HG03139 (cell line): ENCODE data around the gene SIN3B.

Experiments
- ATAC-seq: cut with Tn5 transposase; IDR thresholded peaks from one replicate; pipeline ENCODE4 v1.9.1; 2021; ENCODE audit not compliant: unreplicated experiment

SIN3B gene

DNA sequence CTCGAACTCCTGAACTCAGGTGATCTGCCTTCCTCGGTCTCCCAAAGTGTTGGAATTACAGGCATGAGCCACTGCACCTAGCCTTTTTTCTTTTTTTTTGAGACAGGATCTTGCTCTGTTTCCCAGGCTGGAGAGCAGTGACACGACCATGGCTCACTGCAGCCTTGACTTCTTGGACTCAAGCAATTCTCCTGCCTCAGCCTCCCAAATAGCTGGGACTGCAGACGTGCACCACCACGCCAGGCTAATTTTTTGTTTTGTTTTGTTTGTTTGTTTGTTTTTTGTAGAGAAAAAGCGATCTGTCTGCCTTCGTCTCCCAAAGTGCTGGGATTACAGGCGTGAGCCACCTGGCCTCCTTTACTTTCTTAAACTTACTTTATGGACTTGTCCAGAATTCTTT lies 6.5 kb upstream of the SIN3B start:
- no peak for ATAC-seq

DNA sequence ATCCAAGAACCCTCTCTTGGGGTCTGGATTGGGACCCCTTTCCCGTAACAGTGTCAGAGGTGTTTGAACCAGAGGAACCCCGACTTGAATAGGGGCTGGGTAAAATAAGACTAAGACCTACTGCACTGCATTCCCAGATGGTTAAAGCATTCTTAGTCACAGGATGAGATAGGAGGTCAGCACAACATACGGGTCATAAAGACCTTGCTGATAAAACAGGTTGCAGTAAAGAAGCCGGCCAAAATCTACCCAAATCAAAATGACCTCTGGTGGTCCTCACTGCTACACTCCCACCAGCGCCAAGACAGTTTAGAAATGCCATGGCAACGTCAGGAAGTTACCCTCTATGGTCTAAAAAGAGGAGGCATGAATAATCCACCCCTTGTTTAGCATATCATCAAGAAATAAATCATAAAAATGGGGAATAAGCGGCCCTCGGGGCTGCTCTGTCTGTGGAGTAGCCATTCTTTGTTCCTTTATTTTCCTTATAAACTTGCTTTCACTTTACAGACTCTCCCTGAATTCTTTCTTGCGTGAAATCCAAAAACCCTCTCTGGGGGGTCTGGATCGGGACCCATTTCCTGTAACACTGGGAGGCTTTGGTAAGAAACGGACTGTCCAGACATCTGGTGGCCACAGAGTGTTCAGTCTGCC lies 4.4 kb upstream of the SIN3B start:
- no peak for ATAC-seq

DNA sequence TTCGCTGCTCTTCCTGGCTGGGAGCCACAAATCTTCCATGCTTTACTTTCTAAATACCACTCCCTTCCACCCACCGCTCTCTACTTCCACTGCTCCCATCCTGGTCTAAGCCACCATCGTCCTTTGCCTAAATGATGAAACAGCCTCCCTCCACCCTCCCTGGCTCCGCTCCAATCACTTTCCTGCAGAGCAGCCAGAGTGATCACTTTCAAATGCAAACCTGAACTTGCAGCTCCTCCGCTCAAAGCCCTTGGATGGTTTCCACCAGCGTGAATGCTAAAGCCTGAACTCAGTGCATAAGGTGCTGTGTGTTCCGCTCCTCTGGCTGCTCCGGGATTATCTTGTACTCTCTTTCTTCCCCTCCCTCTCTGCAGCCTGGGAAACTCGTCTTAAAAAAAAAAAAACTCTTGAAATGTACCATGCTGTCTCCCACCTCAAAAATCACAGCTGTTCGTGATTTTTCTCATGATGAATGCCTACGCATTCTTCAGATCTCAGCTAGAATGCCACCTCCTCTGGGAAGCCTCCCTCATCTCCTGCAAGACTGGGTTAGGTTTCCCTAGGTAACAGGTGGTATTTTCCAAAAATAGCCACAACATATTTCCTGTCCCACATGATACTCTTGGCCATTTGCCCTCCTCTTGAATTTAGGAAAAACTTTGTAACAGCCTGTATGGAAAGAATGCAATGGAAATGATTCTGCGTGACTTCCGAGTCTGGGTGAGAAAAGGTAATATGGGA lies 3.7 kb upstream of the SIN3B start:
- ATAC-seq = no peak

DNA sequence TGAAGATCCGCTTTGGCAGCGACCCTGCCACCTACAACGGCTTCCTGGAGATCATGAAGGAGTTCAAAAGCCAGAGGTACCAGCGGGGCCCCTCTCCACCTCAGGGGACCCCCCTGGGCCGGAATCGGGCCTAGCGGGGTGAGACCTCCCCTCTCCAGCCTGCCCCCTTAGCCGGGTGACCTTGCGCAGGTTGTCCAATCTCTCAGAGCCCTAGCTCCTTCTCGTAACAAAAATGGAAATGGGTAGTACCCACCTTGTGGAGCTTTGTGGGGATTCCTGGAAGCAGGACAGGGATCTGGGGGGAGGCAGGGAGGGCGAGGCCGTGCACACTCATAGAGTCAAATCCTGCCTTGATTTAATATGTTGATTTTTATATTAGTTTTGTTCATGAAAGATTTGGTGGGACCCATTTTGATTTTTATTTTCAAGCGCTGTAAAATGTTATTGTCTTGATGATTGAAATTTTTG lies 658 bp downstream of the SIN3B start:
- ATAC-seq = no peak

DNA sequence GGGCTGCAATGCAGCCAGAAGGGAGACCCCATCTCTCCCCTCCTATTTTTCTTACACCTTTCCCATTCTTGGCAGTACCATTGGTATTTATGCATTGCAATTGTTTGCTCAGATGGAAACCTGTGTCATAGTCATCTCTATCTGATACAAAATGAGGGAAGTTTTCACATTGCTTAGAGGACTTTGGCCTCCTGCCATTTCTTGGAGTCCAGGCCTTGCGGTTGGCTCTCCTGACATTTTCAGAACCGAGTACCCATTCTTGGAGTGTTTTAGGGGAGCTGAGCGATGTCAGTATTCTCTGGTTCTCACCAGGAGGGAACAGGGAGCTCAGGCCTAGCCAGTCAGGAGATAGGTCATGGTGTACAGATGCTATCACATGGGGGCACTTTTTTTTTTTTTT lies 1.5 kb downstream of the SIN3B start:
- no peak for ATAC-seq

DNA sequence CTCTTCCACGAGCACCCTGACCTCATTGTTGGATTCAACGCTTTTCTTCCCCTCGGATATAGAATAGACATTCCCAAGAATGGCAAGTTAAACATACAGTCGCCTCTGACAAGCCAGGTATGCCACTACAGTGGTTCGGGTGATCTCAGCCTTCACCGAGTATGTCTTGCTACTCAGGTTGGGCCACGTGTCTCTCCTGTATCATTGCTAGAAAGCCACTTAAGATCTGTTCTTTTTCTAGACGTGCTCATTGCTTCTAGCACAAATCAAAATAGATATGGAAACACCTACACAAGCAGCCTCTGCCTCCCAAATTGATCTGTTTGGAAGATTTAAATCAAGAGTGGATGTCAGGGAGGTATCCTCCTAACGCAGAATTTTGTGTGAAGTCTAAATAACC lies 2.3 kb downstream of the SIN3B start:
- ATAC-seq = no peak

DNA sequence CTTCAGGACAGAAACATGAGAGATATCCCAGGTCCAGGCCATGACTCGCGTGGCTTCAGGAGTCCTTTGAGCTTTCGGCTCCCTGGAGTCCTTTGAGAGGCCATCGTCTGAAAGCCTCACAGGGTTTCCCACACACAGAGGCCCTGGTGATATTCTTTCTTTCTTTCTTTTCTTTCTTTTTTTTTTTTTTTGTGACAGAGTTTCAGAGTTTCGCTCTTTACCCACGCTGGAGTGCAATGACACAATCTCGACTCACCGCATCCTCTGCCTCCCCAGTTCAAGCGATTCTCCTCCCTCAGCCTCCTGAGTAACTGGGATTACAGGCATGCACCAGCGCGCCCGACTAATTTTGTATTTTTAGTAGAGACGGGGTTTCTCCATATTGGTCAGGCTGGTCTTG lies 5.5 kb downstream of the SIN3B start:
- no peak for ATAC-seq

DNA sequence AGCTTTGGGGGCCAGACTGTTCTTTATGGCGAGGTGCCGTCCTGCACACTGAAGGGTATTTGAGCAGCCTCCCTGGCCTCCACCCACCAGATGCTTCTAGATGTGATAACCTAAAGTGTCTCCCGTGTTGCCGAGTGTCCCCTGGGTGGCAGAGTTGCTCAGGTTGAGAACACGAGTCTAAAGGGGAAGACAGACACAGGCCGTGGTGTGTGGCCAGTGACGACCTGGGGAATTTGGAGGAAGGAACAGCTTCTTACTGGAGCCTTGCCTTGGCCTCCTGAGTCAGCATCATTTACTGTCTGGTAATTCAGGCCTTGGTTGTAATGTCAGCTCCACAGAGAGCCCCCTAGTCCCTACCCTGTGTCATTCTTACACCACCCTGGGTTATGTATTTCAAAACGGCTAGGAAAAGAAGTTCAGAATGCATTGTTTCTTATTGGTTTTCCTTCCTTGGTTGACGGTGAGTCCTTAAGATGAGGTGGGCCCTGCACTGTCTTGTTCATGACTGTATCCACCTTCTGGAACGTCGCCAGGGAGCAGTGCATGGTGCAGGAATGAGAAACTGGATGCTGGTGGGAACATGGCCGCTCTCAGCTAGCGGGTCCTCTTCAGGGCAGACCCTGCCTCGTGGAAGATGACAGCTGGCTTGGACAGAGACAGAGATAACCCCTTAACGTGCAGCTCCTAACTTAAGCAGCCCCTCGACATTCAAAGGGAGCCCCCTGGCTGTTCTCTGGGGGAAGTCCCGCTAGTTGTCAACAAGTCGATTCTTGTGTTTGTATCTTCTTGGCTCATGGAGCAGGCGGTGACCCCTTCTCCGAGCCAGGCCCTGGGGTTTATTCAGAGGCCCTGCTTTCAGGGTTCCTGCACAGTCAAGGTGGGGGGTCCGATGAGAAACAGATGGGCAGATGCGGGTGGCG lies 7.2 kb downstream of the SIN3B start:
- ATAC-seq = no peak

DNA sequence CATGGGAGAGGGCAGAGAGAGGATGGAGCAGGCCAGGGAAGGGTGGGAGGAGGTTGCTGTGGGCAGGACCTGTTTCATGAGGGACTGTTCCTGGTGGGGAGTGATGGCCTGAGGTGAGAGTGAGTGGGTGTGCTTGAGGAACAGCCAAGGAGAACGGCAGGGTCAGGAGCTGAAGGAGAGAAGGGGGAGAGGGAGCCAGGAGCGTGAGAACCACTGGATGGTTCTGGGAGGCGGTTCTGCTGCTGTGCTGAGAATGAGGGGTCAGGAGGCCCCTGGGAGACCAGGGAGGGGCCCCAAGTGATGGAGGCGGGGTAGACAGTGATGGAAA lies 7.8 kb downstream of the SIN3B start:
- no peak for ATAC-seq

DNA sequence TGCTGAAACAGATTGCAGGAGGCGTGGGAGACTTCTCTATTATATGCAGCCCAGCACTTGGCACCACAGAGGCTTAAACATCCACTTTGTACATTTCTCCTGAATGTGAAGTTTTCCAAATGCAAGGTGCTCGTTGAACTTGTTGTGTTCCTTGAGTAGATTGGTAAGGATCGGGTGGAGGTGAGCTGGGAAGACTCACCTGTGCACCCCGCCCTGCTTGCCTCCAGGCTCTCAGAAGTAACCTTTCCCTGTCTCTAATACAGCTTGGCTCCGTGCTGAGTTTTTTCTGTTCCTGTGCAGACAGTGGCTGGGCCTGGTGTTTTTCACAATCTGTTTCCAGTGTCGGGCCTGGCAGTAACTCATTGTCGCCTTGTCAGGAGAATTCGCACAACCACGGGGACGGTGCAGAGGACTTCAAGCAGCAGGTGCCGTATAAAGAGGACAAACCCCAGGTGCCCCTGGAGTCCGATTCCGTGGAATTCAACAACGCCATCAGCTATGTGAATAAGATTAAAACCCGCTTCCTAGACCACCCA lies 12.3 kb downstream of the SIN3B start:
- ATAC-seq = no peak

DNA sequence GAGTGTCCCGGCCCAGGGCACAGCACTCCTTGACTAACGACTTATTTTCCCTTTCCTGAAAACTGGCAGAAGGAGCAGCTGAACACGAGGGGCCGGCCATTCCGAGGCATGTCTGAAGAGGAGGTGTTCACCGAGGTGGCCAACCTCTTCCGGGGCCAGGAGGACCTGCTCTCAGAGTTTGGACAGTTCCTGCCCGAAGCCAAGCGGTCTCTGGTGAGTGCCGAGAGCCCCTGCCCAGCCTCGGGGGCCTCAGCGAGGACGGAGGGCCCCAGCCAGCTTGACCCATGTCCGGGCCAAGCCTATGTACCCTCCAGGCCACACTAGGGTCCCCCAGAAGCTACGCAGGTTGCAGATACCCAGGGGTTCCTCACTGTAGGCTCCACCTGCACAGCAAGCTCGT lies 17.7 kb downstream of the SIN3B start:
- ATAC-seq = no peak

DNA sequence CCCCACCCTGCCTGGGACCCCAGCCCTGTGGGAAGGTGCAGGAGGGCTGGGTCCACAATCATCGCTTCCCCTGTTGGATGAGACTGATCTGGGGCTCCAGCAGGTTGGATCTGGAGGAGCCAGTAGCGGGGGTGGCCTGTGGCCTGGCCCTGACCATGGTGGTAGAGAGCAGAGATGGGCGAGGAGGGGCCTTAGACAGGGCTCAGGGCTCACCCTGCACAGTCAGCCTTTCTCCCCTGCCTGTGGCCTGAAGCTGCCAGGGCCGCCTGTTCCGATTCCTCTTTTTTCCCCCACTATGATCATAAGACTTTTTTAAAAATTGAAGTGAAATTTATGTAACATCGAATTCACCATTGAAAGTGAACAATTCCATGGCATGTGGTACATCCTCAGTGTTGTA lies 18.2 kb downstream of the SIN3B start:
- no peak for ATAC-seq

DNA sequence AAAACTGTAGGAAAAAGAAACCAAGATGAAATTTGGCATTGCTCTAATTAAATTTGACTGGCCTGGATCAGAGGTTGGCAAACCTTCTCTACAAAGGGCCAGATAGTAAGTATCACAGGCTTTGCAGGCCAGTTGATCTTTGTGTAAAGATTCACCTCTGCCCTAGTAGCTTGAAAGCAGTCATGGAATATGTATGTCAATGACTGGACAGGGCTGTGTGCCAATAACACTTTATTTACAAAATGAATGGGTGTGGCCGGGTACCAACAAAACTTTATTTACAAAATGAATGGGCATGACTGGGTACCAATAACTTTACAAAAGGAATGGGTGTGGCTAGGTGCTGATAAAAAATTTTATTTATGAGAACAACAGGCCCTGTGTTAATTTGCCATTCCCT lies 20.0 kb downstream of the SIN3B start:
- ATAC-seq = no peak

DNA sequence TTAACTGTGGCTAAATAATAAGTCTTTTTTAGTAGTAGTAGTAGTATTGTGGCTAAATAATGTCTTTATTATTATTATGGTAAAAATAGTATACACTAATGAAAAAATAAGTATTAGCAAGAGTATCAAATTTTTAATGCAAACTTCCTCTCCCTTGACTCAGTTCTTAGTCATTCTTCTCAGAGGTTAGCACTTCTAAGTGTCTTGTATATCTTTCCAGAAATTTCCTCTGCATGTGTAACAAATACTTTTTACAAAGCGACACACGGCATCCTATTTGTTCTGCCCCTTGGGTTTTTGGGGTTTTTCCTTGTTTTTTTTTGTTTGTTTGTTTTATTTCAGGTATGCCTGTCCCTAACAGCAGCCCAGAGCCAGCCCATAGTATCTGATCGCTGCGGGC lies 20.9 kb downstream of the SIN3B start:
- ATAC-seq = no peak

DNA sequence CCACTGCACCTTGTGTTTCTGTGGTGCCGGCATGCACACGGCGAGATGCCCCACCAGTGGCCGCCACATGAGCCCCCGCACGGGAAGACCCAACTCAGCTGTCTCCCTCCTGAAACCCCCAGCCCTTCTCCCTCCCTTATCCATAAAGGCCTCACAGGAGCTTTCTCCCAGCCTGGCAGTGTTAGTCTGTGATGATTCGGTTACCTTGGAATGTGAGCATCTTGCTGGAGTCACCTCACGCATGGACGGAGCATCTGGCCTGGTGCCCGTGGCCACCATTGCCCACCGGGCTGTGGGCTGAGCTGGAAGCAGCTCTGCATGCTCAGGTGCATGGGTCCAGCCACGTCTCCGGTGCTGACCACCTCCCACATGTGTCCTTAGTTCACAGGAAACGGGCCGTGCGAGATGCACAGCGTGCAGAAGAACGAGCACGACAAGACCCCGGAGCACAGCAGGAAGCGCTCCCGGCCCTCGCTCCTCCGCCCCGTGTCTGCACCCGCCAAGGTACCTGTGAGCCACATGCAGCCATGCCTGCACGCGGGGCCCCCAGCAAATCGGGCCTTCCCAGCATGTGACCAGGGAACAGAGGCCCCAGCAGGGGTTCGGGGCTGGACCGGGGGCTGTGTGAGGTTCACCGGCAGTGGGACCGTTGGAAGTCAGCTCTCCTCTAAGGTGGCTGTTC lies 22.0 kb downstream of the SIN3B start:
- ATAC-seq = no peak

DNA sequence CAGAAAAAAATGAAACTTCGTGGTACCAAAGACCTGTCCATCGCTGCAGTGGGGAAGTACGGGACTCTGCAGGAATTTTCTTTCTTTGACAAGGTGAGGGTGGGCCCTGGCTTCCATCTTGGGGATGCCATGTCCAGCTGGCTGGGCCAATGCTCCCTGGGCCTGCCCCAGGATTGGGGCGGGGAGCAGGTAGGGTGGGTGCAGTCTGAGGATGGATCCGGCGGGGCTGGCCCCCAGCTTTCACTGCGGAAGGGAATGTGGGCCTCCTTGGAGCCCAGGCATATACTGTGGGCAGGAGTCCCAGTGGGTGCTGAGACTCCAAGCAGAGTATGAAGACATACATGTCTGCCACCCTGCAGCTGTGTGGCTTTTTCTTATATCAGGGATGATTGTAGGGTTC lies 23.9 kb downstream of the SIN3B start:
- ATAC-seq = no peak

DNA sequence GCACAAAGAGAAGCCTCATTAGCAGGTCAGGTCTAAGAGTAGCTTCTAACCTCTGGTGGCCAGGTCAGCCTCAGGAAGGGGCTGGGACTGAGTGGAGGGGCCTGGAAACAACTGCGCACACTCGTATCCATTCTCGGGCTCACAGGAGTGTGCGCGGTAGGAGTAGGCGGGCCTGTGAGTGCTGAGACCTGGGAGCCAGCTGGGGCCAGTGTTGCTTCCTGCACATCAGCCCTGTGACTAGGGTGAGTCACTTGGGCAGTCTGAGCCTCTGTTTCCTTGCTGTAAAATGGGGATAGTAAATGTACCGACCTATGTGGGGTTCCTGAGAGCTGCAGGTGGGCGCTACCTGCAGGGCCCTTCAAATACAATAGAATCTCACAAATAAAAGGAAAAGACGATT lies 26.9 kb downstream of the SIN3B start:
- no peak for ATAC-seq

DNA sequence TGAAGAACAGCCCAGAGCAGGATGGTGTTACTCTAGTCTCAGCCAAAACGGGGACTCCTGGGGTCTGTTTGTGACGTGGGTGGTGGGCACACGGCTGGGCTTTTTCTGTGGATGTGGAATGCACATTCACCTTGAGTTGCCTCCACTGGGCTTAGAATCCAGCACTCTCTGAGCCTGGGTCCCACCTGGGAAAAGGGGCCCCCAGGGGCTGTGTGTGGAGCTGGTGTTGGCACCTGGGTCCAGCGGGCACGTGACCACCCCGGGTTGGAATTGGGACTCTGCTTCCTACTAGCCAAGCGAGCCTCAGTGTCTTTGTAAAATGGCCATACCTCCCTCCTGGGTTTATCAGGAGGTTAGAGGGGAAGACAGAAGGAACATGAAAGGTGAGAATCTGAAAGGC lies 30.4 kb downstream of the SIN3B start:
- no peak for ATAC-seq

DNA sequence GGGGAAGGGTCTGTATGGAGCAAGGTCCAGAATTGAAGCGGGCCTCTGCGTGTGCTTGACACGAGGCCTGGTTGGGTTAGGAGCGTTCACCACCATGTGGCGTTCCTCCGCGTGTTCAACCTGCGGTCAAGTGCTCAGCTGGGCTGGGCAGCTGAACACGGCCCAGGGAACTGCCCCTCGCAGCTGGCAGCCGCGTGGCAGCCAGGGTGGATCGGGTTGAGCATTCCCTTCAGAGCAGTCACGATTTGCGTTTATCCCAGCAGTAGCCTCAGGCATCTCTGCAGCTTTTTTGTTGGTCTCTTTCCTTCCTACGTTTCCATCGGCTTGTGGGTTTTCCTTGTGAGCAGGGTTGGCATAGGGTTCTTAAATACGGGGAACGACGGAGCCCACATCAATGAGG lies 30.9 kb downstream of the SIN3B start:
- no peak for ATAC-seq

DNA sequence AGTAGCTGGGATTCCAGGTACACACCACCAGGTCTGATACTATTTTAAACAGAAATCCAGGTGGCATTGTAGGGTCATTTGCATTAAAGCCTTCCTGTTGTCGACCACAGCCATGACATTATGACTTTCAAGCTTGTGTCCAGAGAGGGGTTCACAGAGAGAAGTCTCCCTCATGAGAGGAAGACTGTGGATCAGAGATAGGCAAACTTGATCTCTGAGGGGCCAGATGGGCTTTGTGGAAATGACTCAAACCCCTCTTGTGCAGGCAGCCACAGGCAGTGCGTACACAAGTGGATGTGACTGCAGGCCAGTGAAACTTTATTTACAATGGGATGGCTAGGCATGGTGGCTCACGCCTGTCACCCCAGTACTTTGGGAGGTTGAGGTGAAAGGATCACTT lies 31.8 kb downstream of the SIN3B start:
- no peak for ATAC-seq

DNA sequence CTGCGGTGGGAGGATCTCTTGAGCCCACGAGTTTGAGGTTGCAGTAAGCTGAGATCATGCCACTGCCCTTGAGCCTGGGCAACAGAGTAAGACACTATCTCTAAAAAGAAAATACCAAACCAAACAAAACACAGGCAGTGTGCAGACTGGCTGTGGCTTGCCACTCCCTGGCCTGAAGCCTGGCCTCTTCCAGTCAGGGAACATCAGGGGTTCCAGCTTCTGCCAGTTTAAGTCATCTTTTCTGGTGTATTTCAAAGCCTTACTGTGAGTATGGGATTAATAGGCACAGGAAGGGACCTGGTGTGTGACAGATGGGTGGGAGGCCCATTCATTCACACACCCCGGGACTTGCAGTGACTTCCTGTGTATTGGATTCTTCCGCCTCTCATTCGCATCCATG lies 32.6 kb downstream of the SIN3B start:
- no peak for ATAC-seq
